Neural cell (in vitro differentiated cells): ENCODE measurements around the gene MUC2. TPM values are rescaled to one million over a fixed set of nuclear protein-coding genes. Genes with fewer than 3 reads are reported as not detected.

Experiments used
- H2AFZ ChIP-seq: fragments of 200-600, 300-800 bp; sonication (generic), shearing (Covaris generic); 2 replicates; pipeline ENCODE4 v1.6.0; 2014; ENCODE audit warnings: low read depth, mild to moderate bottlenecking, antibody characterized with exemption, low read length, moderate library complexity
- H3F3A ChIP-seq: fragments of 200-600 bp; shearing (Covaris generic); 2 replicates; pipeline ENCODE4 v1.6.1; 2016; ENCODE audit warnings: mild to moderate bottlenecking, moderate library complexity, mixed read lengths, antibody characterized with exemption, low read length; ENCODE audit not compliant: insufficient read depth, poor library complexity, severe bottlenecking
- H3K27ac ChIP-seq: fragments of 200-600, 300-800 bp; sonication (generic), shearing (Covaris generic); 2 replicates; pipeline ENCODE4 v1.5.1; 2014; ENCODE audit warnings: mild to moderate bottlenecking, low read length, moderate library complexity
- H3K27me3 ChIP-seq: fragments of 300-800, 200-600 bp; sonication (generic), shearing (Covaris generic); 2 replicates; pipeline ENCODE4 v1.6.0; 2014; ENCODE audit warnings: mild to moderate bottlenecking, low read depth, low read length, moderate library complexity; ENCODE audit not compliant: insufficient read depth
- H3K36me3 ChIP-seq: fragments of 300-800, 200-600 bp; sonication (generic), shearing (Covaris generic); 2 replicates; pipeline ENCODE4 v1.5.1; 2014; ENCODE audit warnings: mild to moderate bottlenecking, antibody characterized with exemption, low read length, moderate library complexity; ENCODE audit not compliant: insufficient read depth
- H3K4me2 ChIP-seq: fragments of 300-800, 200-600 bp; sonication (generic), shearing (Covaris generic); 2 replicates; pipeline ENCODE4 v1.6.0; 2014; ENCODE audit warnings: mild to moderate bottlenecking, low read length
- H3K4me3 ChIP-seq: fragments of 300-800, 200-600 bp; sonication (generic), shearing (Covaris generic); 2 replicates; pipeline ENCODE4 v1.5.1; 2014; ENCODE audit warnings: mild to moderate bottlenecking, low read length, moderate library complexity
- H3K79me2 ChIP-seq: fragments of 200-600 bp; shearing (Covaris generic); replicated peaks from 2 replicates; pipeline ENCODE4 v1.6.0; 2014; ENCODE audit warnings: mild to moderate bottlenecking, low read length, moderate library complexity; ENCODE audit not compliant: insufficient read depth
- H3K9ac ChIP-seq: fragments of 300-800, 200-600 bp; sonication (generic), shearing (Covaris generic); 2 replicates; pipeline ENCODE4 v1.6.1; 2016; ENCODE audit warnings: mild to moderate bottlenecking, low read length, mixed read lengths
- H3K9me2 ChIP-seq: fragments of 200-600 bp; shearing (Covaris generic); 2 replicates; pipeline ENCODE4 v1.6.1; 2016; ENCODE audit warnings: mild to moderate bottlenecking, low read length, mixed read lengths; ENCODE audit not compliant: insufficient read depth
- H3K9me3 ChIP-seq: fragments of 200-600, 300-800 bp; sonication (generic), shearing (Covaris generic); 2 replicates; pipeline ENCODE4 v1.6.1; 2016; ENCODE audit warnings: mild to moderate bottlenecking, mixed run types, low read length, moderate library complexity, mixed read lengths
- H4K20me1 ChIP-seq: fragments of 200-600 bp; shearing (Covaris generic); 2 replicates; pipeline ENCODE4 v1.6.1; 2016; ENCODE audit warnings: mild to moderate bottlenecking, mixed run types; ENCODE audit not compliant: insufficient read depth
- CTCF ChIP-seq: fragments of 450-650 bp; IDR thresholded peaks from 2 replicates; pipeline ENCODE4 v1.5.1; 2014; ENCODE audit warnings: antibody characterized with exemption, mild to moderate bottlenecking, moderate library complexity; ENCODE audit not compliant: poor library complexity, severe bottlenecking
- EP300 ChIP-seq: fragments of 450-650 bp; conservative IDR thresholded peaks from 2 replicates; pipeline ENCODE4 v1.6.1; 2014; ENCODE audit warnings: antibody characterized with exemption, mild to moderate bottlenecking, moderate library complexity; ENCODE audit not compliant: poor library complexity, severe bottlenecking
- EZH2 ChIP-seq: fragments of 200-600, 300-800 bp; shearing (Covaris generic), sonication (generic); IDR thresholded peaks from 2 replicates; pipeline ENCODE4 v1.6.1; 2014; ENCODE audit warnings: antibody characterized with exemption, low read length, borderline replicate concordance, mild to moderate bottlenecking; ENCODE audit not compliant: insufficient read depth, poor library complexity, severe bottlenecking
- MXI1 ChIP-seq: fragments of 450-650 bp; conservative IDR thresholded peaks from 2 replicates; pipeline ENCODE4 v1.6.1; 2014; ENCODE audit warnings: antibody characterized with exemption, mild to moderate bottlenecking; ENCODE audit not compliant: poor library complexity, severe bottlenecking
- POLR2AphosphoS5 ChIP-seq: IDR thresholded peaks from 2 replicates; pipeline ENCODE4 v1.6.1; 2012
- RAD21 ChIP-seq: fragments of 450-650 bp; conservative IDR thresholded peaks from 2 replicates; pipeline ENCODE4 v1.6.1; 2014; ENCODE audit warnings: antibody characterized with exemption, mild to moderate bottlenecking, moderate library complexity
- REST ChIP-seq: IDR thresholded peaks from 2 replicates; pipeline ENCODE4 v1.6.1; 2012; ENCODE audit warnings: borderline replicate concordance
- SMC3 ChIP-seq: fragments of 450-650 bp; conservative IDR thresholded peaks from 2 replicates; pipeline ENCODE4 v1.6.1; 2014; ENCODE audit warnings: antibody characterized with exemption, mild to moderate bottlenecking, moderate library complexity; ENCODE audit not compliant: poor library complexity
- TAF1 ChIP-seq: IDR thresholded peaks from 2 replicates; pipeline ENCODE4 v1.6.1; 2012; ENCODE audit warnings: low read depth
- polyA plus RNA-seq: library from polyadenylated mRNA; depleted of rRNA; stranded (reverse); fragments of >200 nt; gene quantifications from 2 replicates; pipeline ENCODE4 v1.2.3, GENCODE V29; 2014

MUC2 gene
- polyA plus RNA-seq, 1 donor from 2014 or later: not detected

- Histone ChIP-seq H3K36me3 (no peaks in the 10 kb centered on the region), H3K27ac (no peak overlapping the region), H3K79me2 (no peaks in the 10 kb centered on the region), H2AFZ (no peak overlapping the region), H3K4me2 (no peak overlapping the region), H3F3A (no peaks in the 10 kb centered on the region), H3K4me3 (no peak overlapping the region), H3K9me3 (no peaks in the 10 kb centered on the region), H3K9me2 (no peaks in the 10 kb centered on the region), H4K20me1 (no peaks in the 10 kb centered on the region), H3K9ac (no peak overlapping the region), H3K27me3 (no peaks in the 10 kb centered on the region)
- TF ChIP-seq CTCF (no peak), EP300 (no peak), RAD21 (no peak), REST (no peak), MXI1 (no peak), POLR2AphosphoS5 (no peak), SMC3 (no peak), TAF1 (no peak), EZH2 (no peak)
Measured at GRCh38 chr11:1120532-1121330, 46.1 kb downstream of the MUC2 start.

- Histone ChIP-seq H3K9ac (no peak overlapping the region), H3K4me2 (no peak overlapping the region), H3K4me3 (no peak overlapping the region), H2AFZ (no peak overlapping the region), H3K36me3 (no peaks in the 10 kb centered on the region), H3K9me3 (no peaks in the 10 kb centered on the region), H3F3A (no peaks in the 10 kb centered on the region), H3K27me3 (no peaks in the 10 kb centered on the region), H3K27ac (no peak overlapping the region), H3K79me2 (no peaks in the 10 kb centered on the region), H3K9me2 (no peaks in the 10 kb centered on the region), H4K20me1 (no peaks in the 10 kb centered on the region)
- TF ChIP-seq REST: no peak
- TF ChIP-seq MXI1: no peak
- TF ChIP-seq EP300: no peak
- TF ChIP-seq SMC3: no peak
- no peak for TF ChIP-seq POLR2AphosphoS5
- no peak for TF ChIP-seq TAF1
- TF ChIP-seq CTCF: no peak
- no peak for TF ChIP-seq EZH2
- no peak for TF ChIP-seq RAD21
Measured at GRCh38 chr11:1121331-1121812, 46.7 kb downstream of the MUC2 start.
